BLaER1 (cell line): ENCODE data around the gene HJV.
"Not testable (repeated sequence)": the region's sequence is repeated elsewhere in the genome, so short reads cannot be mapped to it uniquely, and the experiment has no call there.

Experiments
- H3K27ac ChIP-seq: shearing (Covaris generic); formaldehyde crosslinking; 2 replicates; pipeline ENCODE4 v1.8.1; 2022
- H3K27me3 ChIP-seq: shearing (Covaris generic); formaldehyde crosslinking; 2 replicates; pipeline ENCODE4 v1.8.1; 2022
- H3K36me3 ChIP-seq: shearing (Covaris generic); formaldehyde crosslinking; 2 replicates; pipeline ENCODE4 v1.8.1; 2022
- H3K4me1 ChIP-seq: shearing (Covaris generic); formaldehyde crosslinking; 2 replicates; pipeline ENCODE4 v1.8.1; 2022
- H3K4me2 ChIP-seq: shearing (Covaris generic); formaldehyde crosslinking; 2 replicates; pipeline ENCODE4 v1.8.1; 2022
- H3K4me3 ChIP-seq: shearing (Covaris generic); formaldehyde crosslinking; 2 replicates; pipeline ENCODE4 v1.8.1; 2022
- H3K9ac ChIP-seq: shearing (Covaris generic); formaldehyde crosslinking; 2 replicates; pipeline ENCODE4 v1.8.1; 2022
- H3K9me3 ChIP-seq: shearing (Covaris generic); formaldehyde crosslinking; 2 replicates; pipeline ENCODE4 v1.8.1; 2022
- H4K20me1 ChIP-seq: shearing (Covaris generic); formaldehyde crosslinking; 2 replicates; pipeline ENCODE4 v1.8.1; 2022
- Cebpa-rat ChIP-seq: shearing (Covaris generic); IDR thresholded peaks from 2 replicates; pipeline ENCODE4 v1.8.1; 2022

Gene HJV

DNA sequence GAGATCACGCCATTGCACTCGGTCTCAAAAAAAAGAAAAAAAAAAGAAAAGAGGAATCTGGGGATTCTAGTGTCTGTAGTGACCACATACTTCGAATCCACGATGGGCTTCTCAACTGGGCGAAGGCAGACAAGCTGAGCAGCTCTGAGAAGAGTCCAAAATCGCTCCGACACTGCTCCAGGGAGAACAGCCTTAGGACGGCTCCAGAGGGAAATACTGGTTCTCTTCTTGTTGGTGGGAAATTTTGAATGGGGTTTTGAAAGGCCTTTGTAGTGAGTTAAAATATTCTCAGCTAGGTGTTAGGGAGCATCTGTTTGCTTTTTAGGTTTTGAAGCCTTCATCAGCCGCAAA lies 18.3 kb upstream of the HJV start:
- Histone ChIP-seq H3K4me1 (peaks cover 14% of the 10 kb centered on the region), H3K9me3 (no peaks in the 10 kb centered on the region), H3K27me3 (no peaks in the 10 kb centered on the region), H3K4me3 (no peak overlapping the region), H4K20me1 (no peaks in the 10 kb centered on the region), H3K4me2 (0 out of 2 replicates have a peak overlapping the region, but pooled peaks have one; percentile 75), H3K27ac (no peak overlapping the region), H3K9ac (no peak overlapping the region), H3K36me3 (no peaks in the 10 kb centered on the region)
- no peak for TF ChIP-seq Cebpa-rat

DNA sequence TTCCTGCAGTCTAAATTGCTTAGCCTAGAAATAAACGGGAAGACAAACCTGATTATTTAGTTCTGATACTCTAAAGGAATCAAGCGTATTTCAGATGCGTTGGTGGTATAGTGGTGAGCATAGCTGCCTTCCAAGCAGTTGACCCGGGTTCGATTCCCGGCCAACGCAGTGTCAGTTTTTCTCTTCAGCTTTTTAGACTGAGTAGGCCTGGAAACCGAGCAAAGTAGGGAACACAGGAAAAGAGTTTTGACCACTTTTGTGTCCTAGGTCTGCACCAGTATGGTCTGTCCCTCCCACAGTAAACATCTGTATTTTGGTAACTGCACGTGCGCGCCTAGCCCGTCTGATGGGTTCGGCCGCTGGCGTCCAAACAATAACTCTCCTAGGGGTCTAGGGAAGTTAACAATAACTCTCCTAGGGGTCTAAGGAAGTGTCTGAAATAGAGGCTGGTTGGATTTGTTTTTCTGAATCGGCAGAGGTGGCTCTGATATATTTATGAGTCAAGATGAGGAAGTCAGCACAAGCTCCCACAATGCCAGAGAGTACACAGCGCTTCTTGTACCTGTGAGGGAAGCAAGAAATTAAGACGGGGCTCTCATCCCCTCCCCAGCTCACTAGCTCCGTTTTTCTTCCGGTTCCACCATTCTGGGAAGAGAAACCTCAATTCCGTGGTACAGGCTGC lies 15.6 kb upstream of the HJV start:
- Histone ChIP-seq H3K9ac (peak overlapping the region; percentile 84), H3K9me3 (no peaks in the 10 kb centered on the region), H3K27ac (peak overlapping the region; percentile 84), H3K4me1 (peaks cover 17% of the 10 kb centered on the region), H4K20me1 (no peaks in the 10 kb centered on the region), H3K4me2 (peak overlapping the region; percentile 75), H3K36me3 (no peaks in the 10 kb centered on the region), H3K27me3 (no peaks in the 10 kb centered on the region), H3K4me3 (peak overlapping the region; percentile 82)
- no peak for TF ChIP-seq Cebpa-rat

DNA sequence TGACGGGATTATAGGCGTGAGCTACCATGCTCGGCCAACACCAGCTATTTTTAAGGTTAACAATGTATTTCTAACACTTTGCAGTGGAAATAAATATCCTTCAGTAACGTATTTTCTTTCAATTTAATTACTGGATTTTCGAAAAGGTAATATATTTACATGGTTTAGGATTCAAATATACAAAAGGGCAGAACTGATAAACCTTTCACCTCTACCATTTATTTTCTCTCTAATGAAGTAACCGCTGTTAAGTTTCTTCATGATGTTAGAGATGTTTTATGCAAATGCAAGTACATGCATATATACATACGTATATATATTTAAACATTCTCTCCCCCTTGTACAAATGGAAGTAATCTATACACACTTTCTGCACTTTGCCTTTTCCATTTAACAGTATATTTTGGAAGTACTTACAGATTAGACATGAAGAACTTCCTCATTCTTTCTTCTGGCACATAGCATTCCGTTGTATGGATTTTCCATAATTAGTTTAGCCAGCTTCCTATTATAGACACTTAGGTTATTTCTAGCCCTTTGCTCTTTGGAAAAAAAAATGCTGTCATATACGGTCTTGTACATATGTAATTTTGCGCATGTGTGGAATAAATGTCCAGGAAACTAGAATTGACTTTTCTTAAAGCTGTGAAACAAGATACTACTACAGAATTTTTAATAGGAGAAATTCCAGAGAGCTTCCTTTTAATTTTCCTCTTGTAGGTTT lies 14.9 kb upstream of the HJV start:
- H4K20me1 ChIP-seq, result no peaks in the 10 kb centered on the region
- no peaks in the 10 kb centered on the region for H3K36me3 ChIP-seq
- peak overlapping the region; percentile 84; the same call in 1 of the 2 replicates for H3K9ac ChIP-seq
- H3K27me3 ChIP-seq, result no peaks in the 10 kb centered on the region
- H3K27ac ChIP-seq, result no peak overlapping the region
- peaks cover 17% of the 10 kb centered on the region for H3K4me1 ChIP-seq
- peak overlapping the region; percentile 82 for H3K4me3 ChIP-seq
- no peak for TF ChIP-seq Cebpa-rat
- no peaks in the 10 kb centered on the region for H3K9me3 ChIP-seq
- H3K4me2 ChIP-seq, result peak overlapping the region; percentile 75

DNA sequence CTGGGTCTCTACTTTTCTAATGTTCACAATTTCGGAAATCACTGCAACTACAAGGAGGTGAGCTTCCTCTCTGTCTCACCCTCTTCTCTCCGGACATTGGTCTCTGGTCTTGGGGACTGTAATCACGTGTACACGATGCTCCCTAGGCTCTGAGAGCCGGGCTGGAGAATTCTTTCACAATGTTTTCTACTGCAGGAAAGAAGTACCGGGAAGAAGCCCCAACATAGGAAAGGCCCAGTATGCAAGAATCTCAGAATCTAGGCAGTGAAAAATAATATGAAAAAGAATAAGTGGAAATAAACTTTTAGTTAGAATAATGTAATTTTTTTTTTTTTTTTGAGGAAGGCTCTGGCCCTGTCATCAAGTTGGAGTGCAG lies 13.5 kb upstream of the HJV start:
- H3K4me3 ChIP-seq, result peak overlapping the region; percentile 82
- no peaks in the 10 kb centered on the region for H3K27me3 ChIP-seq
- no peaks in the 10 kb centered on the region for H4K20me1 ChIP-seq
- no peaks in the 10 kb centered on the region for H3K9me3 ChIP-seq
- H3K27ac ChIP-seq, result no peak overlapping the region
- H3K4me2 ChIP-seq, result peak overlapping the region; percentile 75
- H3K36me3 ChIP-seq, result no peaks in the 10 kb centered on the region
- H3K9ac ChIP-seq, result no peak overlapping the region
- TF ChIP-seq Cebpa-rat, result no peak
- H3K4me1 ChIP-seq, result peaks cover 17% of the 10 kb centered on the region

DNA sequence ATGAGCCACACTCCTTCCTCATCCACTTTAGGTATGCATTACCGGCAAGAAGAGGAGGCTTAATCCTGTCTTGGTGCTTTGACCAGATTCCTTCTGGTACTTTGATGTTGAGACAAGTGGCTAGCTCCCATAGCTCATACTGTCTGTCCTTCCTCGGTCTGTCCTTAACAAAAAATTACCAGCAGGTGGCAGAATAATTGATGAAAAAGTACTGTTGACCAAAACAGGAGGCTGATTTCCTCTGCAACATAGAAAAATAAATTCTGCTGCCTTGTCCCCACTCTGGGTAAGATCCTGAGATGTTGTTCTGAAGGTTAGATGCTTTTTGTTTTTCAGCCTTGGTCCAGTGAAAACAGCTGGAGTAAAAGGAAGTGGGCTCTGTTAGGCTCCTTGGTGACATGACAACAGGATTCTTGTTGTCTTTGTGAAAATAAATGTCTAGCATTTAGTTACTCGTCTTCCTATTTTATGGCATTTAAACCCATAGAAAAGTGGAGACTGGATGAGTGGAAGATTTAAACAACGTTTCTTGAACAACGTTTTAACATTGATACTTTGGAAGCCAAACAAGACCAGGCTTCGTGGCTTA lies 11.2 kb upstream of the HJV start:
- peak overlapping the region; percentile 34 for H3K4me2 ChIP-seq
- no peak overlapping the region for H3K4me3 ChIP-seq
- no peaks in the 10 kb centered on the region for H3K36me3 ChIP-seq
- peaks cover 17% of the 10 kb centered on the region for H3K4me1 ChIP-seq
- no peaks in the 10 kb centered on the region for H3K9me3 ChIP-seq
- no peaks in the 10 kb centered on the region for H4K20me1 ChIP-seq
- H3K27me3 ChIP-seq, result no peaks in the 10 kb centered on the region
- H3K9ac ChIP-seq, result no peak overlapping the region
- no peak for TF ChIP-seq Cebpa-rat
- H3K27ac ChIP-seq, result no peak overlapping the region

DNA sequence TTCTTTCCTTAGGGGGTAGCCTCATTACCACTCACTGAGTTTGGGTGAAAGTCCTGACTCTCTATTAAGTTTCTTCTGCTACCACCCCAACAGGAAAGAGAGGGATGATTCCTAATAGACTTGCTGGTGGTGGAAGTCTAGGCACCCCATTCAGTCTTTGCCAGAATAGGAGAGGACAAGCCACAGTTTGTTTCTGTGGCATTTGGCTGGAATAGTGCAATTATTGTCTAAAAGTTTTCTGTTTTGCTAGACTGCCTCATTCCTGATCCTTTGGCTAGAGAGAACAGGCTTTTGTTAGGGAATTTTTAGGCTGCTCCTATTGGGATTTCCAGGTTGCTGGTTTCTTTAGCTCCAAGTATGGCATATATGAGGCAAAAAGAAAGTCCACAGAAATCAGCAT lies 9.9 kb upstream of the HJV start:
- no peak overlapping the region for H3K4me2 ChIP-seq
- peaks cover 17% of the 10 kb centered on the region for H3K4me1 ChIP-seq
- no peaks in the 10 kb centered on the region for H4K20me1 ChIP-seq
- no peaks in the 10 kb centered on the region for H3K36me3 ChIP-seq
- H3K4me3 ChIP-seq, result no peak overlapping the region
- H3K9me3 ChIP-seq, result no peaks in the 10 kb centered on the region
- no peaks in the 10 kb centered on the region for H3K27me3 ChIP-seq
- H3K27ac ChIP-seq, result no peak overlapping the region
- no peak overlapping the region for H3K9ac ChIP-seq
- no peak for TF ChIP-seq Cebpa-rat

DNA sequence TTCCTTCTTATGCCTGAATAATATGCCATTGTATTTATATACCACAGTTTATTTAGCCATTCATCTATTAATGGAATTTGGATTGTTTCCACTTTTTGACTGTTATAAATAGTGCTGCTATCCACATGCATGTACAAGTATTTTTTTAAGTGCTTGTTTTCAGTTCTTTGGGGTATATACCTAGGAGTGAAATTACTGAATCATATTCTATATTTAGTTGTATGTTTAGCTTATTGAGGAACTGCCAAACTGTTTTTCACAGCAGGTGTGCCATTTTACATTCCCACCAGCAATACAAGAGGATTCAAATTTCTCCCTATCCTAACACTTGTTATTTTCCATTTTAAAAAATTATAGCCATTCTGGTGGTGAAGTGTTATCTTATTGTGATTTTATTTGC lies 7.6 kb upstream of the HJV start:
- H3K4me1 ChIP-seq, result peaks cover 10% of the 10 kb centered on the region
- H3K4me3 ChIP-seq, result no peak overlapping the region
- no peak overlapping the region for H3K4me2 ChIP-seq
- H3K27me3 ChIP-seq, result no peaks in the 10 kb centered on the region
- H3K9me3 ChIP-seq, result no peaks in the 10 kb centered on the region
- H3K9ac ChIP-seq, result no peak overlapping the region
- no peak overlapping the region for H3K27ac ChIP-seq
- H4K20me1 ChIP-seq, result no peaks in the 10 kb centered on the region
- TF ChIP-seq Cebpa-rat, result no peak
- H3K36me3 ChIP-seq, result no peaks in the 10 kb centered on the region

DNA sequence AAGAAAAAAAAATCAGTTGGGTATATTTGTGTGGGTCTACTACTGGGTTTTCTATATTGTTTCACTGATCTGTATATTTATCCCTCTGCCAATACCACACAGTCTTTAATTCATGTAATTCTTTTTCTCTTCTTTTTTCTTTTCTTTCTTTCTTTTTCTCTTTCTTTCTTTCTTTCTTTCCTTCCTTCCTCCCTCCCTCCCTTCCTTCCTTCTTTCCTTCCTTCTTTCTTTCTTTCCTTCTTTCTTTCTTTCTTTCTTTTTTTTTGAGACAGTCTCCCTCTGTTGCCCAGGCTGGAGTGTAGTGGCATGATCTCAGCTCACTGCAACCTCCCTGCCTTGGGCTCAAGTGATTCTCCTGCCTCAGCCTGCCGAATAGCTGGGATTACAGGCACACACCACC lies 5.1 kb upstream of the HJV start:
- H3K27me3 ChIP-seq, H3K27ac ChIP-seq, H3K4me2 ChIP-seq, H3K9me3 ChIP-seq, H3K4me3 ChIP-seq, H3K4me1 ChIP-seq, H3K36me3 ChIP-seq, H4K20me1 ChIP-seq, H3K9ac ChIP-seq: not testable (repeated sequence)

DNA sequence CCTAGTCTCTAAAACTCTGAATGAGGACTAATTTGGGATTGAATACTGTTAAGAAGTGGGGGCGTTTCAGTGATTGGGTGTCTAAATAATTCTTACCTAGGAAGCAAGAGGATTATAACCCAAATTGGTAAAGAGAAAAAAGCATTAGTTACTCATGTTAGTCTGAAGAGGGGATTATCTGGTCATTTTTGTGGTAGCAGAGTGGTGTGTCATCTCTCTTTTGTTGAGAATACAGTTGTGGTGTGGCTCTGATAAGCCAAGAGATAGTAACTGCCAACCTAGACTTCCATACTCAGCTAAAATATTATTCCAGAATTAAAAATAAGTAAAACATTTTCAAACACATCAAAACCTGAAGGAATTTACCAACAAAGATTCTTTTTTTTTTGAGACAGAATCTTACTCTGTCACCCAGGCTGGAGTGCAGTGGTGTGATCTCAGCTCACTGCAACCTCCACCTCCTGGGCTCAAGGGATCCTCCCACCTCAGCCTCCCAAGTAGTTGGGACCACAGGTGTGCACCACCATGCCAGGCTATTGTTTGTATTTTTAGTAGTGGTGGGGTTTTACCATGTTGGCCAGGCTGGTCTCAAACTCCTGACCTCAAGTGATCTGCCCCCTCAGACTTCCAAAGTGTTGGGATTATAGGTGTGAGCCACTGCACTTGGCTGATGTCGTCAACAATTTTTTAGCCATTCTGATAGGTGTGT lies 4.4 kb upstream of the HJV start:
- not testable (repeated sequence) for H3K27me3 ChIP-seq, H3K36me3 ChIP-seq, H3K4me3 ChIP-seq, H3K4me1 ChIP-seq, H4K20me1 ChIP-seq, H3K9me3 ChIP-seq, H3K9ac ChIP-seq, H3K27ac ChIP-seq, H3K4me2 ChIP-seq
